Pancreas (tissue), 10 donors: ENCODE data around the gene MRPL9. TPM values are rescaled to one million over a fixed set of nuclear protein-coding genes. Genes with fewer than 3 reads are reported as not detected.

ENCODE experiments used
- ATAC-seq, 4 donors: fragments of 200-7000 bp; cut with Tn5 transposase; one replicate each; pipeline versions ENCODE4 v1.8.0 to v1.9.1; 2020; ENCODE audit warnings: mild to moderate bottlenecking in 4 of 4, moderate library complexity in 4 of 4
- DNase-seq, 6 donors: peaks; one replicate each; pipeline ENCODE4 v3.0.0-alpha.2; 2020
- FAIRE-seq: peaks from 2 replicates; lab custom pipeline; 2012; peaks lifted over from hg19 to GRCh38; lab: Jason Lieb, UNC
- H3K27ac ChIP-seq, 4 donors: fragments of 200-600 bp; sonication (generic); 1 replicate in 3 of 4; 2 replicates in 1 of 4; pipeline versions ENCODE4 v1.5.0 to v1.8.0; 2020
- H3K27me3 ChIP-seq, 4 donors: fragments of 200-600 bp; one replicate each; pipeline ENCODE4 v1.8.0; 2021
- H3K36me3 ChIP-seq, 3 donors: fragments of 200-600 bp; sonication (generic) in 1 of 3; one replicate each; pipeline versions ENCODE4 v1.5.0 to v1.8.0; 2020 to 2021
- H3K4me1 ChIP-seq, 3 donors: fragments of 200-600 bp; one replicate each; pipeline ENCODE4 v1.8.0; 2021
- H3K4me3 ChIP-seq, 4 donors: fragments of 200-600 bp; sonication (generic) in 2 of 4; one replicate each; pipeline versions ENCODE4 v1.5.0 to v1.8.0; 2020 to 2021
- H3K9me3 ChIP-seq, 4 donors: fragments of 200-600 bp; one replicate each; pipeline ENCODE4 v1.8.0; 2021
- WGBS, 2 donors: extraction: QIAGEN DNeasy Blood & Tissue Kit; methylation state at CpG; one replicate each; pipeline ENCODE4 v1.1.7; 2013; 5-methylcytosine and 5-hydroxymethylcytosine counted together
- intact Hi-C, 3 donors: fragments of 100-400 bp; cut with DNase I; formaldehyde crosslinking; loops; one replicate each; pipeline versions ENCODE4 v1.11.1 to v1.14.2; 2022
- polyA plus RNA-seq, 2 donors: library from polyadenylated mRNA; stranded (reverse); fragments of 200-250 nt; gene quantifications; one replicate each; pipeline ENCODE4 v1.2.3, GENCODE V29; 2013
- total RNA-seq, 6 donors: library from RNA; stranded (reverse); fragmentation: NEBNext Ultra II Directional in 4 of 6; extraction: Animal tissue kit (Norgen Biotek cat#: 25700) in 4 of 6; gene quantifications; one replicate each; pipeline versions ENCODE4 v1.2.1 to v1.2.4, GENCODE V29; 2021 to 2023
- TF ChIP-seq, protein P1 (sequence below), 4 donors: fragments of 200-600 bp; sonication (generic) in 3 of 4; IDR thresholded peaks; one replicate each; pipeline versions ENCODE4 v1.5.0 to v1.8.0; 2021; ENCODE audit warnings: antibody characterized with exemption in 4 of 4
- donor health status: healthy with polysubstance abuse.
- donor health status: DM: no; HTN: no; CAD: no; lungs with moderate emphysema.
- donor health status: DM: no; HTN: no; CAD: no.
- donor health status: control.
- donor health status: control.
- donor health status: Bipolar disorder and iron deficiency.
- donor health status: DM: yes; HTN: yes; CAD: no.
- donor health status: DM: no; HTN: no; CAD: no.
- donor health status: DM: no; HTN: no; CAD: no.
- donor health status: DM: yes; HTN: yes; CAD: no.

MRPL9 gene
- total and polyA plus RNA-seq, 8 donors = 21.8 to 61.9 (median 26.5) TPM

- DNase-seq = no peak
- Histone ChIP-seq H3K27me3 (no peaks in the 10 kb centered on the region), H3K4me3 (no peak overlapping the region), H3K9me3 (no peaks in the 10 kb centered on the region), H3K4me1 (peaks cover 3 to 10% (median 4%) of the 10 kb centered on the region in 3 donors), H3K27ac (no peak overlapping the region), H3K36me3 (peaks cover 0 to 20% (median 10%) of the 10 kb centered on the region in 3 donors)
- intact Hi-C loops = no loop called here
- FAIRE-seq = no peak
- no peak for ATAC-seq
- 79 to 89% methylated on average over 7 of the region's 7 CpGs for WGBS, 2 donors
- TF ChIP-seq, protein P1, sequence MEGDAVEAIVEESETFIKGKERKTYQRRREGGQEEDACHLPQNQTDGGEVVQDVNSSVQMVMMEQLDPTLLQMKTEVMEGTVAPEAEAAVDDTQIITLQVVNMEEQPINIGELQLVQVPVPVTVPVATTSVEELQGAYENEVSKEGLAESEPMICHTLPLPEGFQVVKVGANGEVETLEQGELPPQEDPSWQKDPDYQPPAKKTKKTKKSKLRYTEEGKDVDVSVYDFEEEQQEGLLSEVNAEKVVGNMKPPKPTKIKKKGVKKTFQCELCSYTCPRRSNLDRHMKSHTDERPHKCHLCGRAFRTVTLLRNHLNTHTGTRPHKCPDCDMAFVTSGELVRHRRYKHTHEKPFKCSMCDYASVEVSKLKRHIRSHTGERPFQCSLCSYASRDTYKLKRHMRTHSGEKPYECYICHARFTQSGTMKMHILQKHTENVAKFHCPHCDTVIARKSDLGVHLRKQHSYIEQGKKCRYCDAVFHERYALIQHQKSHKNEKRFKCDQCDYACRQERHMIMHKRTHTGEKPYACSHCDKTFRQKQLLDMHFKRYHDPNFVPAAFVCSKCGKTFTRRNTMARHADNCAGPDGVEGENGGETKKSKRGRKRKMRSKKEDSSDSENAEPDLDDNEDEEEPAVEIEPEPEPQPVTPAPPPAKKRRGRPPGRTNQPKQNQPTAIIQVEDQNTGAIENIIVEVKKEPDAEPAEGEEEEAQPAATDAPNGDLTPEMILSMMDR (IDR thresholded peaks at IDR 0.05) = no peak
Observed at GRCh38 chr1:151760597-151761385, 2.5 kb downstream of the MRPL9 start.

DNA sequence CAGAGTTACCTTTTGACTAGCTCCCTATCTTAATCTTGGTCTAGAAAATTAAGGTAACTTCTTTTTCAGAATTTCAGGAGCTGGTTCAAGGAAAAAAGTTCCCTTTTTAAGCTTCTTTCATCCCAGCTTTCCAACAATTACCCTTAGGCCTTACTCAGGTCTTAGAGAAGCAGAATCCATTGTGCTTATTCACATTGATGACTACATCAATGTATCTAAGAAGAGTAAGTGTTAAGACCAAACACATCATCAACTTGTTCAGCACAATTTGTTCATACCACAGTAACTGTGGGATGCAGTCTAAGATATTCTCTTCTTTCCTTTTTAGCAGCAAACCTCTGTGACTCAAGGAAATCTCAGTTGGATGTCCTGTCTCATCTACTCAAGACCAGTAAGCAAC lies 4.1 kb downstream of the MRPL9 start:
- TF ChIP-seq, protein P1 (IDR thresholded peaks at IDR 0.05) = no peak
- H3K27ac ChIP-seq = no peak overlapping the region
- DNase-seq (no peak), FAIRE-seq (no peak), ATAC-seq (no peak)
- H3K36me3 ChIP-seq = peaks cover 0 to 20% (median 10%) of the 10 kb centered on the region in 3 donors
- H3K4me3 ChIP-seq = no peak overlapping the region
- H3K27me3 ChIP-seq = no peaks in the 10 kb centered on the region
- intact Hi-C loops = no loop called here
- no peaks in the 10 kb centered on the region for H3K9me3 ChIP-seq
- H3K4me1 ChIP-seq = peaks cover 3 to 7% (median 4%) of the 10 kb centered on the region in 3 donors

DNA sequence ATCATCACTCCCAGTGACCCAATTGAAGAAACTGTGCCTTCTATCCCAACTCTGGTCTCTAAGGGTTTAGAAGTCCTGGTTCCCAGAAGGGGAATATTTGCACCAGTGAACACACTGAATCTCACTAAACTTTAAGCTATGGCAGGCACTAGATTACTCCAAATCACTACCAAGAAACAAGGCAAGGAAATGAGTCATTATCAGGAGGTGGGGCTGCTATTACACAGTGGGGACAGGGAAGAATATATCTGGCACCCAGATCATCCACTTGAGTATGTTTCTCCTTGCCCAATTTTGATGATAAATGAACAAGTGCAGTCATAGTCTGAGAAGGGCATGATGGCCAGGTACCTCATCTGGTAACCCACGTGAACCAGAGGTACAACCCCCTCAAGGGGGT lies 7.0 kb downstream of the MRPL9 start:
- Histone ChIP-seq H3K36me3 (peaks cover 0 to 20% (median 10%) of the 10 kb centered on the region in 3 donors), H3K27me3 (no peaks in the 10 kb centered on the region), H3K4me1 (no peaks in the 10 kb centered on the region), H3K9me3 (no peaks in the 10 kb centered on the region), H3K4me3 (no peak overlapping the region), H3K27ac (no peak overlapping the region)
- DNase-seq = no peak
- no peak for ATAC-seq
- 45 to 57% methylated on average over 1 of the region's 1 CpG for WGBS, 2 donors
- FAIRE-seq = no peak
- TF ChIP-seq, protein P1 (IDR thresholded peaks at IDR 0.05) = no peak
- intact Hi-C loops = no loop called here

GRCh38 chr1:151741516-151741915 lies 21.8 kb downstream of the MRPL9 start:
- no peak for ATAC-seq
- intact Hi-C loops = no loop called here
- H3K9me3 ChIP-seq = no peaks in the 10 kb centered on the region
- no peak overlapping the region for H3K27ac ChIP-seq
- 70 to 87% methylated on average over 4 of the region's 4 CpGs for WGBS, 2 donors
- H3K27me3 ChIP-seq = no peaks in the 10 kb centered on the region
- no peaks in the 10 kb centered on the region for H3K36me3 ChIP-seq
- H3K4me3 ChIP-seq = no peak overlapping the region
- no peak for DNase-seq
- H3K4me1 ChIP-seq = peaks cover 0 to 4% (median 0%) of the 10 kb centered on the region in 3 donors
- TF ChIP-seq, protein P1 (IDR thresholded peaks at IDR 0.05) = no peak
- no peak for FAIRE-seq
